Thyroid gland (tissue), 4 donors: ENCODE data around the gene MZT2B.
"Not testable (repeated sequence)": the region's sequence is repeated elsewhere in the genome, so short reads cannot be mapped to it uniquely, and the experiment has no call there.

Experiments
- CTCF ChIP-seq, 6 experiments: fragments of 200-600 bp in 3 of 6; fragments of 450-650 bp in 3 of 6; sonication (generic) in 3 of 6; IDR thresholded peaks; one replicate each; pipeline ENCODE4 v1.5.1; 2016 to 2019; ENCODE audit warnings: antibody characterized with exemption in 6 of 6, mild to moderate bottlenecking in 2 of 6, inconsistent platforms in 1 of 6, moderate library complexity in 1 of 6
- POLR2A ChIP-seq, 2 donors: fragments of 450-650 bp; IDR thresholded peaks; one replicate each; pipeline ENCODE4 v1.6.1; 2017; ENCODE audit warnings: antibody characterized with exemption in 2 of 2, mild to moderate bottlenecking in 2 of 2, moderate library complexity in 1 of 2

- TF ChIP-seq CTCF, POLR2A (IDR thresholded peaks at IDR 0.05): not testable (repeated sequence)
Observed at GRCh38 chr2:130230376-130230775, 48.3 kb downstream of the MZT2B start.
